Progenitor cell of endocrine pancreas (in vitro differentiated cells): ENCODE data around the gene DIO2. TPM values are rescaled to one million over a fixed set of nuclear protein-coding genes. Genes with fewer than 3 reads are reported as not detected.

ENCODE experiments used
- DNase-seq: peaks from one replicate; pipeline ENCODE4 v3.0.0; 2021; ENCODE audit warnings: low spot score; ENCODE audit not compliant: unreplicated experiment
- H3K27ac Mint-ChIP-seq: 2 replicates; pipeline ENCODE4 v1.8.0; 2021; ENCODE audit warnings: mild to moderate bottlenecking, moderate library complexity, mixed read lengths
- H3K27me3 Mint-ChIP-seq: 2 replicates; pipeline ENCODE4 v1.8.0; 2021; ENCODE audit warnings: mixed read lengths
- H3K36me3 Mint-ChIP-seq: 2 replicates; pipeline ENCODE4 v1.8.0; 2022; ENCODE audit warnings: mixed read lengths; ENCODE audit not compliant: insufficient read depth
- H3K4me1 Mint-ChIP-seq: 2 replicates; pipeline ENCODE4 v1.8.0; 2021; ENCODE audit warnings: low read depth, mixed read lengths
- H3K4me3 Mint-ChIP-seq: 2 replicates; pipeline ENCODE4 v1.8.0; 2021; ENCODE audit warnings: low read depth, mild to moderate bottlenecking, moderate library complexity, mixed read lengths
- H3K9me3 Mint-ChIP-seq: 2 replicates; pipeline ENCODE4 v1.8.0; 2021; ENCODE audit warnings: low read depth, mixed read lengths
- long read RNA-seq: library from polyadenylated mRNA; unstranded; transcript quantifications from one replicate; pipeline ENCODE4 v2.0.0, GENCODE V29; 2020
- total RNA-seq: library from RNA; stranded (reverse); gene quantifications from 2 replicates; pipeline ENCODE4 v1.2.1, GENCODE V29; 2021
- TF ChIP-seq, protein P1 (sequence below): fragments of 200-600 bp; sonication (generic); IDR thresholded peaks from one replicate; pipeline ENCODE4 v1.5.0; 2021; ENCODE audit warnings: antibody characterized with exemption, mild to moderate bottlenecking; ENCODE audit not compliant: unreplicated experiment

The DIO2 gene
- total RNA-seq, result 0.19 and 0.75 TPM in 2 replicates
- long read RNA-seq, result 0 reads

DNA sequence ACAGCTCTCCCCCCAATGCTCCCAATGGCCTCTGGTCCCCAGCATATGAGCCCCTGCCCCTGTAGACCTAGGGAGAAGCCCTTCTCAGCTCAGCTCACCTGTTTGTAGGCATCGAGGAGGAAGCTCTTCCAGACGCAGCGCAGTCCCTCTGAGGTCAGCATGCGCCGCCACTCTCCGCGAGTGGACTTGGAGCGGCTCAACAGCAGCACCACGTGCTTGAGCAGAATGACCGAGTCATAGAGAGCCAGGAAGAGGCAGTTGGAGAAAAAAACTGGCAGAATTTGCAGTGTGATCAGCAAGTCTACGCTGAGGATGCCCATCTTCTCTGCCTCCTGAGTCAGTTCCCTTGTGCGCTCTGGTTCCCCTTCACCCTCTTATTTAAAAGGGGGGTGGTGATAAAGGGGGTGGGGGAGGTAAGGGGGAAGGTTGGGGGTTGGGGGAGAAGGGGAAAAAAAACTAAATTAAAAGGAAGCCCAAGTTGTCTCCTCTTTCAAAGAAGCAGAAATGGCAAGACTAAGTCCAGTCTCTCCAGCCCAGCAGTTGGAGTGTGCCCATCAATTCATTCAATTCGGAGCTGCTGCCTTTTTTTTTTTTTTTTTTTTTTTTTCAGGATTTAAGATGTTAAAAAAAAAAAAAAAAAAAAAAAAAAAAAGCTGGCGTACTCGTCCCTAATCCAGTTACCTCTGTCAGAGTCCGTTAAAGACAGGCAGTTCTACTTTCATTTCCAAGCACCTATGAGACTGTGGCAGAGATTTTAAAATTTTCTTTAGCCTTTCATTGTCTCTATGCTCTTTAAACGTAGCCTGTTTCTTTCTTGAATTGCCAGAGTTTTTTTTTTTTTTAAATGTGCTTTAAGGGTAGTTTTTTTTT, at the start of gene DIO2:
Gene DIO2 (minus strand): TSS at position 352 of the 870 bp plus-strand sequence. CDS start 32 bp downstream, at position 320.
- H3K36me3 Mint-ChIP-seq, result no peaks in the 10 kb centered on the region
- TF ChIP-seq, protein P1, sequence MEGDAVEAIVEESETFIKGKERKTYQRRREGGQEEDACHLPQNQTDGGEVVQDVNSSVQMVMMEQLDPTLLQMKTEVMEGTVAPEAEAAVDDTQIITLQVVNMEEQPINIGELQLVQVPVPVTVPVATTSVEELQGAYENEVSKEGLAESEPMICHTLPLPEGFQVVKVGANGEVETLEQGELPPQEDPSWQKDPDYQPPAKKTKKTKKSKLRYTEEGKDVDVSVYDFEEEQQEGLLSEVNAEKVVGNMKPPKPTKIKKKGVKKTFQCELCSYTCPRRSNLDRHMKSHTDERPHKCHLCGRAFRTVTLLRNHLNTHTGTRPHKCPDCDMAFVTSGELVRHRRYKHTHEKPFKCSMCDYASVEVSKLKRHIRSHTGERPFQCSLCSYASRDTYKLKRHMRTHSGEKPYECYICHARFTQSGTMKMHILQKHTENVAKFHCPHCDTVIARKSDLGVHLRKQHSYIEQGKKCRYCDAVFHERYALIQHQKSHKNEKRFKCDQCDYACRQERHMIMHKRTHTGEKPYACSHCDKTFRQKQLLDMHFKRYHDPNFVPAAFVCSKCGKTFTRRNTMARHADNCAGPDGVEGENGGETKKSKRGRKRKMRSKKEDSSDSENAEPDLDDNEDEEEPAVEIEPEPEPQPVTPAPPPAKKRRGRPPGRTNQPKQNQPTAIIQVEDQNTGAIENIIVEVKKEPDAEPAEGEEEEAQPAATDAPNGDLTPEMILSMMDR, result no peak
- no peak for DNase-seq
- peak within 1 kb of the TSS; percentile 0 for H3K4me3 Mint-ChIP-seq
- no peaks in the 10 kb centered on the region for H3K9me3 Mint-ChIP-seq
- H3K4me1 Mint-ChIP-seq, result peaks cover 6% of the 10 kb centered on the region
- no peak within 1 kb of the TSS for H3K27ac Mint-ChIP-seq
- peaks cover 22% of the 10 kb centered on the region for H3K27me3 Mint-ChIP-seq

DNA sequence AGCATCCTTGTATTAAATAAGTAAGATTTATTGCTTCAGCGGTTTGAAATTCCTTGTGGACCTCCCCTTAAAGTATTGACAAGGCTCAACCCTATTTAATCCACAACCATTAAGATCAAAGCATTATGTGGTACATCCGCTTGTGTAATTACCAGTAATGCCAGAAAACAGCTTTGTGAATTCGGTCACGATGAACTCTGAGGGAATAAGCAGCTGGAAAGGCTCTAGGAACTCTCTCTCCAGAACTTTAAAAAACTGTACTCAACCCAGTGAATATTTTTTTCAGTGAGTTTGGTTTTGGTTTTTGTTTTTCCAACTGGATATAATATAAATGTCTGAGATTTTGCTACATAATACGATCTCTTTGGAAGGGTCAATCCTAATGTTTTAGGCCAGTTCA, 49.3 kb upstream of the DIO2 start:
- H3K4me1 Mint-ChIP-seq, result no peaks in the 10 kb centered on the region
- no peak overlapping the region for H3K27ac Mint-ChIP-seq
- no peaks in the 10 kb centered on the region for H3K36me3 Mint-ChIP-seq
- no peak overlapping the region for H3K4me3 Mint-ChIP-seq
- DNase-seq, result no peak
- TF ChIP-seq, protein P1, result no peak
- H3K9me3 Mint-ChIP-seq, result no peaks in the 10 kb centered on the region
- no peaks in the 10 kb centered on the region for H3K27me3 Mint-ChIP-seq

DNA sequence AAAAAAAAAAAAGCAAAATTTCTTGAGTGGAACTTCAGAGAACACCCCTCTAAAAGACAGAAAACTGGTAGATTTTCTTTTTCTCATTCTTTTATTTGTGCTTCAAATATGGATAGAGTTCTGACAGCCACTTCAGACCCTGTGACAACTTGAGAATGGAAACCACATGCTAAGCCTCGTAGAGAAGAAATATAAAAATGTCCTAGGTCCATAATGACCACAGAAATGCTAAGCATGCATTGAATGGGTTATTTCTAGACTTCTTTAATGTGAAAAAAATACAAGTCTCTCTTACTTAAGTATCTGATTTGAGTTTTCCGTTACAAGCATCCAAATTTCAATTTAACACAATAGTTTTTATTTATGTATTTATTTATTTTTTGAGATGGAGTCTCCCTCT, 28.3 kb upstream of the DIO2 start:
- DNase-seq, result no peak
- TF ChIP-seq, protein P1, result no peak
- H3K4me1 Mint-ChIP-seq, result no peaks in the 10 kb centered on the region
- H3K4me3 Mint-ChIP-seq, result no peak overlapping the region
- no peaks in the 10 kb centered on the region for H3K27me3 Mint-ChIP-seq
- no peak overlapping the region for H3K27ac Mint-ChIP-seq
- H3K36me3 Mint-ChIP-seq, result peaks cover 2% of the 10 kb centered on the region
- peaks cover 40% of the 10 kb centered on the region for H3K9me3 Mint-ChIP-seq

DNA sequence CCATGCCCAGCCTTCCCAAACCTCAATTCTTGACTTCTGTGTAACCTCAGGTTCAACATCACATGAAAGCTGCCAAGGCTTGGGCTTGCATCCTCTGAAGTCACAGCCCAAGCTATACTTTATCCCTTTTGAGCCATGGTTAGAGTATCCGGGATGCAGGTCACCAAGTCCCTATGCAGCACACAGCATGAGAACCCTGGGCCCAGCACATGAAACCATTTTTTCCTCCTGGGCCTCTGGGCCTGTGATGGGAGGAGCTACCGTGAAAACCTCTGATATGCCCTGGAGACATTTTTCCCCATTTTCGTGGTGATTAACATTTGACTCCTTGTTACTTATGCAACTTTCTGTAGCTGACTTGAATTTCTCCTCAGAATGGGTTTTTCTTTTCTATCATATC, 25.8 kb upstream of the DIO2 start:
- H3K27ac Mint-ChIP-seq, result no peak overlapping the region
- H3K9me3 Mint-ChIP-seq, result peaks cover 36% of the 10 kb centered on the region
- H3K36me3 Mint-ChIP-seq, result peaks cover 2% of the 10 kb centered on the region
- TF ChIP-seq, protein P1, result no peak
- no peaks in the 10 kb centered on the region for H3K4me1 Mint-ChIP-seq
- no peaks in the 10 kb centered on the region for H3K27me3 Mint-ChIP-seq
- DNase-seq, result no peak
- no peak overlapping the region for H3K4me3 Mint-ChIP-seq

DNA sequence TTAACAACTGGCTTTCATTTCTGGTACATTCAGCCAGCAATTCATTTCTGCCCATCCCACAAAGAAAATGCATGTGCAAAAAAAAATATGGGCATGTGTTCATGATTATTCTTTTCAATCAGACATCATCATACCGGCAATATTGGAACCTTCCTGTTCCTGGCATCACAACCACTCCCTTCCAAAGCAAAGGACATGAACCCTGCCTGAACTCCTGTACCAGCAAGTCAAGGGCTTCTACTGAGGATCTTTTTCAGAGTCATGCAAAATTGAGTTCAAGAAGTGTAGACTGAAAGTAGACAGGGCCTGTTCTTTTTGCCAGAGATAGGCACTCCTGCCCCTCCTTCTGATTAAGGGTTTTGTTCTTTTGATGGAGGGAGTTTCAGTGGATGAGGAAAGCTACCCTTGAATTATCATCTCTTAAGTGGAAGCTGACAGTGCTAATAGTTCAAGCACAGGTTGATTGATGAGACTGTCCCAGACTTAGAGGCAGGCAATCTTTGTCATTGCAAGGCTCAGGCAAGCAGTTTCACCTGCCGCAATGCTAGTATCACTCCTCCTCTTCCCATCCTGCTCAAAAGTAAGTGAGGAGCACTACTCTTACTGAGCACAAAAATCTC, 22.3 kb upstream of the DIO2 start:
- TF ChIP-seq, protein P1, result no peak
- no peak for DNase-seq
- Mint-ChIP-seq H3K4me1 (no peaks in the 10 kb centered on the region), H3K4me3 (no peak overlapping the region), H3K9me3 (peaks cover 41% of the 10 kb centered on the region), H3K27me3 (no peaks in the 10 kb centered on the region), H3K27ac (no peak overlapping the region), H3K36me3 (peaks cover 2% of the 10 kb centered on the region)
